HT1080 (cell line): ENCODE measurements around the gene LRRC36. TPM values are rescaled to one million over a fixed set of nuclear protein-coding genes. Genes with fewer than 3 reads are reported as not detected.
A peak's percentile ranks its signal among the peaks of the same experiment; 100 is the strongest.
"Not testable (repeated sequence)": the region's sequence is repeated elsewhere in the genome, so short reads cannot be mapped to it uniquely, and the experiment has no call there.

Experiments
- DNase-seq: peaks from one replicate; pipeline ENCODE4 v3.0.0-alpha.2; 2015; ENCODE audit warnings: low read depth
- total RNA-seq: library from RNA; depleted of rRNA; stranded (reverse); fragments of >200 nt; shearing (Covaris generic); gene quantifications from 2 replicates; pipeline ENCODE4 v1.2.3, GENCODE V29; 2014

Gene LRRC36
- total RNA-seq, 1 experiment from 2014 or later = not detected

- no peak for DNase-seq
Observed at GRCh38 chr16:67341250-67341649, 14.6 kb downstream of the LRRC36 start.

GRCh38 chr16:67342616-67343015 is 16.0 kb downstream of the LRRC36 start:
- no peak for DNase-seq

DNA sequence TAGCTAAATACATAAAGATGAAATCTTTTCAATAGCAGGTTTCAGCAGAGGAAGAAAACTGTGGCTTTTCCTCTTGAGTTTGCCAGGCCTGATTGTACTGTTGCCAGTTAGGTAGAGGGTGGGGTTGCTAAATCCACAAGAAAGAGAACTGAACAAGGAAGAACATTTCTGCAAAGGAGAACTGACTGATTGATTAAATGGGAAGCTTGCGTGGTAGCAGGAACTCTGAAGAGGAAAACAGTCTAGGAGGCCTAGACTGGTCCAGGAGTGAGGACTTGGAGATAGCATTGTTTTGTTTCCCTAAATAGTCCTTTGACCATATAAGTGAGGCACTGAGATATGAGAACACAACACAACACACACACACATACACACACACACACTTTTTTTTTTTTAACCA is 18.8 kb downstream of the LRRC36 start:
- DNase-seq = no peak

DNA sequence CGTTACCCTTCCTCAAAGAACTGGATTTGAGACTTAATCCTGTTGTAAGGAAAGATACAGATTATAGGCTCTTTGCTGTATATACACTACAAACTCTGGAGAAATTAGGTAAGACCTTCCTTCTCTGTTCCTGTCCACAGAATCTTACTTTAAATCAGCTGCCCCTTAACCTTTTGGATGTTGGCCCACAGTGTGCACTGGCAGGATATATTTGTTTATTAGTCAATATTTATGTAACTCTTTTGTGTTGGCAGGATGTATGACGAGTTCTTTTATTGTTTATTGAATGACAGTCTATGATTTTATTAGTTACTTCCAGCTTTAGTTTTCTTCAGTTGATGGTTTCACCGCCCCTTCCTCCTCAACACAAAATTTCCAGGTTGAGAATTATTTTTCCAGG is 19.7 kb downstream of the LRRC36 start:
- DNase-seq = no peak

GRCh38 chr16:67349172-67349571 is 22.6 kb downstream of the LRRC36 start:
- DNase-seq = peak; percentile 37

GRCh38 chr16:67350324-67350723 is 23.7 kb downstream of the LRRC36 start:
- DNase-seq = no peak

DNA sequence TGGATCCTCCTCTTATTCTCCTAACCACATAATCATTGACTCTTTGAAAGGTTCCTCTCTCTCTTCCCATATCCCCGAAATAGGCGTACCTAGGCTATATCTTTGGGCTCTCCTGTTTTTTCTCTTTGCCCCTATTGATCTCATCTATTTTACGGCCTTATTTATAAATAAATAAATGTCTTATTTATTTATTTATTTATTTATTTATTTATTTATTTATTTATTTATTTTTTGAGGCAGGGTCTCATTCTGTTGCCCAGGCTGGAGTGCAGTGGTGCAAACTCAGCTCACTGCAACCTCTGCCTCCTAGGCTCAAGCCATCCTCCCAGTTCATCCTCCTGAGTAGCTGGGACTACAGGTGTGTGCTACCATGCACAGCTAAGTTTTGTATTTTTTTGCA is 25.8 kb downstream of the LRRC36 start:
- not testable (repeated sequence) for DNase-seq

- DNase-seq = no peak
Observed at GRCh38 chr16:67356396-67356795, 29.8 kb downstream of the LRRC36 start.

- no peak for DNase-seq
Observed at GRCh38 chr16:67357561-67357960, 30.9 kb downstream of the LRRC36 start.

- not testable (repeated sequence) for DNase-seq
Observed at GRCh38 chr16:67359540-67360269, 33.1 kb downstream of the LRRC36 start.

- no peak for DNase-seq
Observed at GRCh38 chr16:67361038-67361437, 34.4 kb downstream of the LRRC36 start.

GRCh38 chr16:67364600-67365235 is 38.1 kb downstream of the LRRC36 start:
- no peak for DNase-seq

GRCh38 chr16:67370661-67371060 is 44.0 kb downstream of the LRRC36 start:
- no peak for DNase-seq

- DNase-seq = peak; percentile 19
Observed at GRCh38 chr16:67372664-67373063, 46.0 kb downstream of the LRRC36 start.

DNA sequence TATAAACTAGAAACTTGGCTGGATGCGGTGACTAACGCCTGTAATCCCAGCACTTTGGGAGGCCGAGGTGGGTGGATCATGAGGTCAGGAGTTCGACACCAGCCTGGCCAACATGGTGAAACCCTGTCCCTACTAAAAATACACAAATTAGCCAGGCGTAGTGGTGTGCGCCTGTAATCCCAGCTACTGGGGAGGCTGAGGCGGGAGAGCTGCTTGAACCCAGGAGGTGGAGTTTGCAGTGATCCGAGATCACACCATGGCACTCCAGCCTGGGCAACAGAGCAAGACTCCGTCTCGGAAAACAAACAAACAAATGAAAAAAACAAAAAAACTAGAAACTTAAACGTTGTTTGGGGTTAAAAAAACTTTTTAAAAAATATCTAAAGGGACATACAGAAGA is 49.4 kb downstream of the LRRC36 start:
- not testable (repeated sequence) for DNase-seq

GRCh38 chr16:67378642-67379041 is 52.0 kb downstream of the LRRC36 start:
- DNase-seq = no peak

DNA sequence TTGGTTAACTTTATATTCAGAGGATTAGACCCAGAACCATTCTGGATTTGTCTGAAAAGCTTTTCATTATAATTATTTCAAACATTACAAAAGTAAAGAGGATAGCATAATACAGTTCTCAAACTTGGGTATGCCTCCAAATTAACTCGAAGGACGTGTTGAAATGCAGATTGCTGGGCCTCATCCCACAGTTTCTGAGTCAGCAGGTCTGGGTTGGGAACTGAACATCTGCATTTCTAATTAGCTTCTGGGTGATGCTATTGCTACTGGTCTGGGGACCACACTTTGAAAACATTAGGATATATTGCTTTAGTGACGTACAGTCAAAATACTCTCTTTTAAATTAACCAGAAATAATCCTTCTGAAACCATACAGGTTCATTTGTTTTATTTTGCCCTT is 56.7 kb downstream of the LRRC36 start:
- no peak for DNase-seq

GRCh38 chr16:67384778-67385510 is 58.3 kb downstream of the LRRC36 start:
- no peak for DNase-seq

DNA sequence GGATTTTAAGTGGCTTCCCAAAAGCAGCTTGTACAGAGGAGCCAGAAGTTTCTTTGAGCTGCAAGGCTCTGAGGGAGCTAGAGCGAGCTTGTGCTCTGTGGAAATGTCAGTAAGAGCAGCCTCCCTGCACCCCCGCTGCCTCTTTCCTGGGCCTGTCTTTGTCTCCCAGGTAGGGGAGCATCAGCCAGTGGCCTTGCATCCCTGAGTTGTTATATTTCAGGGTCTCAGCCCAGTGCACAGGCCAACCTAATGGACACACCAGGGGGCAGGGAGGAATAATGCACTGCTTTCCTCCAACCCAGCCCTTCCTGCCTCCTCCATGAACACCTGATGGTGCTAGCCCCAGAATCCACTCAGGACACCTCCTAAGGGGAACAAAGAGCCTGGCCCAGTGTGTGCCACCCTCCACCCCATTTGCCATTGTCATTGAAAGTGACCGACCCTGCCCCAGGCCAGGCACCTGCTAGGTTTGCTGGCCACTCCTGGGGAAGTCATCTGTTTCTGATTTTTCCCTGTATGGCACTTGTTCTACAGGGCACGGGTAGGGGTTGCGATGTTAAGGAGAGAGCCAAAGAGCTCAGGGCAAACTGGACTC is 60.3 kb downstream of the LRRC36 start:
- no peak for DNase-seq

DNA sequence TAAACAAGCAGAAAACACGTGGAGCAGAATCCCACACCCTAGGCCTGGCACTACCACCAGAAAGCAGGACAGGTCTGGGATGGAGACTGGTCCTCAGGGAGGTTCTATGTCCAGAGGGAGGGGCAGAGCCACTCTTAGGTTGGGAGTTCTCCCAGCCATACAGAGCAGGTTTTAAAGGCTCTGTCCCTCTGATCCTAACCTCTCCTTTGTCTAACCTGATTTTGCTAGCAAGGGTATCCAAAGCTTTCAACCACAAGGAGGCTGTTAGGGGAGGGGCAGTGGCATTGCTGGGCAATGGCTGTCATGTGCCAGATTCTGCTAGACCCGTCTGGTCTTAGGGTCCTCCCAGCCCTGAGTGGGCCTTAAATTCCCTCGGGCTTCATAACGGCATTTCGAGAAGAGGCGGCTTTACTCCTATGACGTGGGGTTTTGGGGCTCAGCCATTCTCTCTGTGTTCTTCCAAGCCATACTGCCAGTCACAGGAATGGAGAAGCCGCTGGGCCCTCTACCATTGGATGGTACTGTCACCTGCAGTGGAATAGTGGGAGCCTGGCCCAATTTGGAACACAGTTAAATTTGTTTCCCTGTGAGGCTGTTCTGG is 61.0 kb downstream of the LRRC36 start:
- no peak for DNase-seq

DNA sequence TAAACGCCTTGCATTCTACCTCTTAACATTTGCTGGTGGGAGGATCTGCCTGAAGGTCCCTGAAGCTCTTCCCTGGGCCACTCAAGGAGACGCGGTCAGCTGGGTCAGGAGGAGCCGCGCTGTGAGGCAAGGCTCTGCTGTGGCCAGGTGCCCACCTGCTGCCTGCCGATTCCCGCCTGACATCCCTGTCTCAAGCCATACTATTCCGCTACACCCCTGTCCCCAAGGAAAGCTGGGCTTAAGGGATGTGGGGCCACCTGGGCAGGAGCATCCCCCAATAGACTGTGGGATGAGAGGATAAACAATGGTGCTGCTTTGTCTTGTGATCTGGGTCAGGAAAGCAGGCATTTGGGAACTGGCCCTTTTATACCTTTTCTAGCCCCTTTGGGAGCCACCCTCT is 61.6 kb downstream of the LRRC36 start:
- no peak for DNase-seq

DNA sequence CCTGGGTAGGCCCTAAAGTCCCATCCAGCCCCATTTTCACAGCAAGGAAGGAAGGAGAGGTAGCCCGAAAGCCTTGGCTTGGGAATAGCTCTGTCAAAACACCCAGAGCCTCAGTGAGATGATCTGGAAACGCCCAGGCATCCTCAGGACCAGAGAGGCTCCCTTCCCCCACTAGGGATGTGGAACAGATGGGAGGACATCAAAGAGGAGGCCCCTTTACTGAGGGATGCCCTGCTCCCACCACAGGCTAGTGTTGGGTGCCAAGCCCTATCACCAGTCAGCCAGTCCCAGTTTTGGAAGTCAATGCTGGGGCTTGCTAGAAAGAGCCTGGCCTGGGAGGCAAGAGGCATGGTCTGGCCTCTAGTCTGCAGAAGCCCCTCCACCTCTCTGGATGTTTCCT is 62.0 kb downstream of the LRRC36 start:
- no peak for DNase-seq
